ENCODE measurements around the gene ELMOD1.

Gene ELMOD1

DNA sequence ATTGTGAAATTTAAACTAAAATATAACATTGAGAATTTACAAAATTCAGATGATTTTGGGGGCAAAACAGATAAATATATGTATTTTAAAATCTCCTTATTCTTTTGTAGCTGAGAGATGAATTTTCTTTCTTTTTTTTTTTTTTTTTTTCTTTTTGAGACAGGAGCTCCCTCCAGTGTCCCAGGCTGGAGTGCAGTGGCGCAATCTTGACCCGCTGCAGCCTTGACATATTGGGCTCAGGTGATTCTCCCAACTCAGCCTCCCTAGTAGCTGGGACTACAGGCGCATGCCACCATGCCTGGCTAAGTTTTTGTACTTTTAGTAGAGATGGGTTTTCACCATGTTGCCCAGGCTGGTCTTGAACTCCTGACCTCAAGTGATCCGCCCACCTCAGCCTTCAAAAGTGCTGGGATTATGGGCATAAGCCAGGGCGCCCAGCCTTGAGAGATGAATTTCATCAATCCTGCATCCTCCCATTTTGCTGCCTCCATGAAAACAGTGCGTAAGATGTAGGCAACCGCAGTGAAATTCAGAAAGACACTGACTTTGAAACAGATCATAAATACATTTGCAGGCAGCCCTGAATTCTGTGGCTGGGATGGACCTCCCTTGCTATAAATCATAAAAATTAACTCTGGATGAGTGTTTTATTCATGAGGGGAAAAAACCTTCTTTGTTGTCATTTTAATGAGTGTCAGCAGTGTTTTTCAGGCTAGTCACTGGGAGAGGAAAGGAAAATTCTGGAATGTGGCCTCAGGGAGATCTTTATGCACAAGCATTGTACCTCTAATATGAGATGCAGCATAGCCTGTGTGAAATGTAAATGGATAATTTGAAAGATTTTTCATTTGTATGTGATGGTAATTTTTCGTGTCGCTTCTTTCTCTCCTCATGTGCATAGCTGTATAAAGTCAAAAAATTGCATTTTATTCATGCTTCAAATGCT is 14.4 kb downstream of the ELMOD1 start:
- H3K4me1 ChIP-seq = no peaks in the 10 kb centered on the region
- no peak overlapping the region for H3K4me2 ChIP-seq
- no peak for TF ChIP-seq Cebpa-rat (IDR thresholded peaks at IDR 0.05)
- no peak overlapping the region for H3K27ac ChIP-seq
- H4K20me1 ChIP-seq = no peaks in the 10 kb centered on the region
- H3K4me3 ChIP-seq = no peak overlapping the region
- no peaks in the 10 kb centered on the region for H3K27me3 ChIP-seq
- no peak overlapping the region for H3K9ac ChIP-seq
- no peaks in the 10 kb centered on the region for H3K9me3 ChIP-seq
- H3K36me3 ChIP-seq = no peaks in the 10 kb centered on the region

DNA sequence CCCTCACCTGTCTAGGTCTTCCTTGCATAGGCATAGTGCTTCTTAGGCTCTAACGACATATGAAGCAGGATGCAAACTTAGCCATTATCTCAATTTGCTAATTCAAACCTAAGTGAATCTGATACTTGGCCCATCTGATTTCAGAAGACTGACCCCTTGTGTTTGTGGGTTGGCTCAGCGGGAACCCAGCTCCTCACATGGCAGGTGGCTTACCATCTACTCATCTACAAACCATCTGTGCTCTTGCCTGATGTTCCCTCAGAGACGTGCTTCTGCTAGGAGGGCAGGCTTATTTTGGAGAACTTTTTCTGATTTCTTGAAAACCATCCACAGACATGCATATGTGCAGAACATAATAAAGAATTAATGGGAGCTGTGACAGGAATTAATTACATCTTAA is 15.2 kb downstream of the ELMOD1 start:
- H3K4me3 ChIP-seq = no peak overlapping the region
- no peaks in the 10 kb centered on the region for H4K20me1 ChIP-seq
- H3K36me3 ChIP-seq = no peaks in the 10 kb centered on the region
- H3K9me3 ChIP-seq = no peaks in the 10 kb centered on the region
- H3K27me3 ChIP-seq = no peaks in the 10 kb centered on the region
- no peak overlapping the region for H3K9ac ChIP-seq
- H3K27ac ChIP-seq = no peak overlapping the region
- TF ChIP-seq Cebpa-rat (IDR thresholded peaks at IDR 0.05) = no peak
- H3K4me1 ChIP-seq = no peaks in the 10 kb centered on the region
- H3K4me2 ChIP-seq = no peak overlapping the region

DNA sequence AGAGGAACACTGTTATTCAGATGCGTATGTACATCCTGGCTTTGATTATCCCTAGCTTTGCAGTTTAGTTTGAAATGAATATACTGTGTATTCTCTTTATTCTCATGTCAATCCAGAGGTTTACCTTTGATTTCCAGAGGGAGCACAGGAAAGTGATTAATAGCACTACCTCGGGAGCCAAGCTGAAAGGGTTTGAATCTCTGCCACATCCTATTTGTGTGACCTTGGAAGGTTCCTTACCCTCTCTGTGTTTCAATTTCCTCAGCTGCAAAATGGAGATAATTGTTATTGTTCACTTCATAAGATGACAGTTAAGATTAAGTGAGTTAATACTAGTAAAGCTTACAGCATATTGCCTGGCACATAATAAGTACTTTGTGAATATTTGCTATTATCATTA is 17.9 kb downstream of the ELMOD1 start:
- H3K36me3 ChIP-seq = no peaks in the 10 kb centered on the region
- no peak overlapping the region for H3K9ac ChIP-seq
- no peak overlapping the region for H3K27ac ChIP-seq
- no peak overlapping the region for H3K4me2 ChIP-seq
- no peaks in the 10 kb centered on the region for H4K20me1 ChIP-seq
- H3K27me3 ChIP-seq = no peaks in the 10 kb centered on the region
- H3K9me3 ChIP-seq = no peaks in the 10 kb centered on the region
- no peaks in the 10 kb centered on the region for H3K4me1 ChIP-seq
- no peak for TF ChIP-seq Cebpa-rat (IDR thresholded peaks at IDR 0.05)
- no peak overlapping the region for H3K4me3 ChIP-seq

DNA sequence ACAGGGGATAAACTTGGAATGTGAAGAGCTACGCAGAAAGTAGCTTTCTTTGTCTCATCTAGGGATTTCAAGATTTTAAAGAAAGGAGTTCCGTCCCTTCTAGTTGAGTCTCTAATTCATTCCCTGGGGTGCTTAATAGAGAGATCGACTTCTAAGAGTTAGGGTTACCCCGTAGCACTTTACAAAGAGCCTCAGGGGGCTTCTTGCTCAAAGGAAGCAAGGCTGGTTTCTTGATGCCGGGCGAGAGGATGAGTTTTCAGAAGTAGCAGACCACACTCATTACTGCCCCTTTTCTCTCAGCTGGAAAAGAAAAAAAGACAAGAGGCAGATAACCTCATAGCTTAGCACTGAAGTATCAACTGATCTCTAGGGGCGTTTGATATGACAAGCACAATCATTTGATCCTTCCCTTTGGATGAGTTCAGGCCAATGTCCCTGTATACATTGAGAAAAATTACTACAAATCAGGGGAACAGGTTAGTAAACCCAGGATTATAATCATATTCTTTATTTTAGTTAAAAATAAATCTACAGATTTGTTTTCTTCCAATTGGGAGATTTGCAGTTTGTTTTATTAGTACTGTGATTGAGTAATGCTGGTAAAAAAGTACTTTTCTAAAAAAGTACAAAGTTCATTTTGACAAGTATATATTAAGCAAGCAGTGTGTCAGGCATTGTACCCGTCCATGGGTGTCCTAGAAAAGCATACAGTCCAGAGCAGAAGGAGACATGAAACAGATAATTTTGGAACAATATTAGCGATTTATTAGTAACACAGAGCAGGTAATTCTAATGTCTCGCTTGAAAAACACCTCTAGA is 18.7 kb downstream of the ELMOD1 start:
- H3K36me3 ChIP-seq = no peaks in the 10 kb centered on the region
- no peak overlapping the region for H3K4me3 ChIP-seq
- H3K4me1 ChIP-seq = no peaks in the 10 kb centered on the region
- H3K27ac ChIP-seq = no peak overlapping the region
- H3K4me2 ChIP-seq = no peak overlapping the region
- H3K9me3 ChIP-seq = no peaks in the 10 kb centered on the region
- no peaks in the 10 kb centered on the region for H3K27me3 ChIP-seq
- H3K9ac ChIP-seq = no peak overlapping the region
- H4K20me1 ChIP-seq = no peaks in the 10 kb centered on the region
- TF ChIP-seq Cebpa-rat (IDR thresholded peaks at IDR 0.05) = no peak

DNA sequence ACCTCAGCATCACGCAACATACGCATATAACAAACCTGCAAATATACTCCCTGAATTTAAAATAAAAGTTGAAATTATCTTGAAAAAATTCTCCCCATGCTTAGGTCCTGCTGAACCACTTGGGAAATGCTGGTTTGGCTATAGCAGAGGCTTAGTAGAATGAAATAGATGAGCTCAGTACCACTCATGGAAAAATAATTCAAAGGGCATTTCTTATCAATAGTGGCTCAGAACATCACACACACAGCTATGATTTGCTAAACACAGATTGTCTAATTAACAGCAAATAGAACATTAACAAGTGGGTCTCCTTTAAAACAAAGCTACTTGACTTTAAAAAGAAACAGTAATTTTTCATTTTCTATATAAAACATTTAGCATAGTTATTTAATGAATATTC is 21.5 kb downstream of the ELMOD1 start:
- no peak for TF ChIP-seq Cebpa-rat (IDR thresholded peaks at IDR 0.05)

DNA sequence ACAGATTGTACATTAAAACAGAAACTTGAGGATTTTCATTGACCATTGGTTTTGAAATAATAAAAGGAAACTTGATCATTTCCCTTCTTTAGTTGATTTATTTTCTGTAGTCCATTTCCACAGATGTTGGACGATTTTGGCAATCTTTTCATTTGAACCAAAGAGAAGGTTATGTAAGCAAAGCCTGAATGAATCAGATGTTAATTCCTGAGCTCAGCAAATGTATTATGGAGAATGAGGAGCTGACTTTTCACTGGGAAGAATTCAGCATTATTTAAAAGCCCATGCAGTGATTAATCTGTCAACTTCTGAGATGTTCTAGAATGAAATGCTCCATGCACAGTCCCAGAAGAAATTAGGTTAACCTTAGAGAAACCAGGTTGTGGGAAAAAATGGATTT is 29.0 kb downstream of the ELMOD1 start:
- H3K4me3 ChIP-seq = no peak overlapping the region
- no peaks in the 10 kb centered on the region for H3K36me3 ChIP-seq
- no peak overlapping the region for H3K9ac ChIP-seq
- no peaks in the 10 kb centered on the region for H3K9me3 ChIP-seq
- H3K27ac ChIP-seq = no peak overlapping the region
- H3K4me1 ChIP-seq = no peaks in the 10 kb centered on the region
- H4K20me1 ChIP-seq = no peaks in the 10 kb centered on the region
- H3K4me2 ChIP-seq = no peak overlapping the region
- no peak for TF ChIP-seq Cebpa-rat (IDR thresholded peaks at IDR 0.05)
- no peaks in the 10 kb centered on the region for H3K27me3 ChIP-seq

More for the DNA sequence above, 21.5 kb downstream of the ELMOD1 start:
- H3K4me2 ChIP-seq = no peak overlapping the region
- H3K36me3 ChIP-seq = no peaks in the 10 kb centered on the region
- no peaks in the 10 kb centered on the region for H3K4me1 ChIP-seq
- H3K27me3 ChIP-seq = no peaks in the 10 kb centered on the region
- H3K9me3 ChIP-seq = no peaks in the 10 kb centered on the region
- no peaks in the 10 kb centered on the region for H4K20me1 ChIP-seq
- H3K9ac ChIP-seq = no peak overlapping the region
- no peak overlapping the region for H3K4me3 ChIP-seq
- H3K27ac ChIP-seq = no peak overlapping the region

DNA sequence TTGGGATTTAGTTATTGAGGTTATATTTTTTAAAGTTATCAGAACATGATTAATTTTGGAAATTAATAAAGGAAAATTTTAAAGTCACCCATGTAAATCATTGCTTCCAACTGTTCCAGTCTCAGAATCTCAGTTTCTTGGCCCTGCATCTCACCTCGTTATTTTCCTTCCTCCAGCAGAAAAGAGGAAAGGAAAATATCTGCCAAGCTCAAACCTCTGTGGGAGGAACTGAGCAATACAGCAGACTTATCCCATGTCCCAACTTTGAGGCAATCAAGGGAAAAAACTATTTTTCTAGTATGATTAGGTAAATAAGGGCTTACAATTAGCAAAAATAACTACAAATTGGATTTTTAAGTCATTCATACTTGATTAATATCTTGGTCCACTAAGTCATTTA is 30.1 kb downstream of the ELMOD1 start:
- Histone ChIP-seq H3K9me3 (no peaks in the 10 kb centered on the region), H3K4me1 (no peaks in the 10 kb centered on the region), H4K20me1 (no peaks in the 10 kb centered on the region), H3K4me2 (no peak overlapping the region), H3K9ac (no peak overlapping the region), H3K36me3 (no peaks in the 10 kb centered on the region), H3K27ac (no peak overlapping the region), H3K27me3 (no peaks in the 10 kb centered on the region), H3K4me3 (no peak overlapping the region)
- TF ChIP-seq Cebpa-rat (IDR thresholded peaks at IDR 0.05) = no peak

DNA sequence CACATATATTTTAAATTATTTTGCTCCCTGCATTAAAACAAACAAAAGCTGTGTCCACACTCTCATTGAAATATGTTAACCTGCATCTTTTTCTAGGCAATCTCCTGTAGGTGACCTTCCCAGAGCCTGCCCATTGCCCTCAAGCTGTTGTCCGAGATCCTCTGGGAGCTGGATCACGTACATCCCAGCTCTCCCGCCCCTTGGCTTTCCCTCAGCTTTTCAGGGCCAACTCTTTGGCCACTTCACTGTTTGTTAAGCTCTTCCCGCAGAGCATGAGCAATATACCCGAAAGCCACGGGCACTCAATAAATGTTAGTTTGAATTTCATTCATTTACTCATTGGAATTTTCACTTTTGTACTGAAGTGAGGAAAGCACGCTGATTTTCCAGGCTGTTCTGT is 32.2 kb downstream of the ELMOD1 start:
- H3K27me3 ChIP-seq = no peaks in the 10 kb centered on the region
- TF ChIP-seq Cebpa-rat (IDR thresholded peaks at IDR 0.05) = no peak

DNA sequence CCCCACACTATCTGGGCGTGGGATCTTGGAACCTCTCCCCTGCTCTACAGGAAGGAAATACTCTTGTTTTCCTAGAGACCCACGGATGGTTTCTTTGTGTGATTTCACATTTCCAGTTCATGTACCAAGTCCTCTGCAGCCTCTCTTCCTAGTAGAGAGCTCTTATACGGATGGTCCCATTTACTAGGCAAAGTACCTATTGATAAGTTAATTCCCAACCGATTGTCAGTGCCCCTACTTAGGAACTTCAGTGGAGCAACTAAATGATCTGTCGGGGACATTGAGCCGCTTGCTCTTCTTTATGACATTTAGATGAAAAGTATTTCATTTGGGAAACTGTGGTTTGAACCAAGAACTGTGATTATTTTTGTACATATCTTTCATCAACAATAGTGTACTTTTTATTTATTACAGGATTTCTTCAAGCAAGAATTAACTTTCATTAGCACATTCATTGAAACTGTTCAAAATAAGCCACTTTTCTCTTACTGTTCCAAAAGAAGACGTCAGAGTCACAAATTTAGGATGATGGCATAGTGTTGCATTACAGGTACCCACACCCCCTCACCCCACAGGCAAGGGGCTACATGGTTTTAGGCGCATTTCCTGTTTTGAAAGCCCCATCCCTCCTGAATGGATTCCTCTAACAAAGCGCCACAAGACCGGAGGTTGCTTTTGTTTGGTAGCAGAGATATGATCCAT is 34.2 kb downstream of the ELMOD1 start:
- H3K4me3 ChIP-seq = no peak overlapping the region
- no peak overlapping the region for H3K9ac ChIP-seq
- H3K4me1 ChIP-seq = no peaks in the 10 kb centered on the region
- H3K4me2 ChIP-seq = no peak overlapping the region
- H3K9me3 ChIP-seq = no peaks in the 10 kb centered on the region
- TF ChIP-seq Cebpa-rat (IDR thresholded peaks at IDR 0.05) = no peak
- no peaks in the 10 kb centered on the region for H4K20me1 ChIP-seq
- H3K27me3 ChIP-seq = no peaks in the 10 kb centered on the region
- H3K36me3 ChIP-seq = no peaks in the 10 kb centered on the region
- no peak overlapping the region for H3K27ac ChIP-seq

More for the DNA sequence above, 32.2 kb downstream of the ELMOD1 start:
- Histone ChIP-seq H3K9ac (no peak overlapping the region), H3K4me2 (no peak overlapping the region), H4K20me1 (no peaks in the 10 kb centered on the region), H3K4me1 (no peaks in the 10 kb centered on the region), H3K4me3 (no peak overlapping the region), H3K27ac (no peak overlapping the region), H3K36me3 (no peaks in the 10 kb centered on the region), H3K9me3 (no peaks in the 10 kb centered on the region)

DNA sequence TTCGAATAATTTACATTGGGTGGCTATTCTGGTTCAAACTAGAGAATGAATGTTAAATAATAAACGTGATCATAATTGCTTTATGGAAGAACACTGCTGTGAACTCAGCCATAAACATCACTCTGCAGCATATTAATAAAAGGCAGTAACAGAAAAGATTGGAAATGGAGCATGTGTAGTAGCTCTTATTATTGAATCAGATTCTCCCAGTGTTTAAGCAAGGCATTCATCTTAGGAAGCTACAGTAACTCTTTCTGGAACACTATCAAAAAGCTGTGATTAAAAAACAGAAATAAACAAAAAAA is 34.7 kb downstream of the ELMOD1 start:
- H3K4me1 ChIP-seq = no peaks in the 10 kb centered on the region
- TF ChIP-seq Cebpa-rat (IDR thresholded peaks at IDR 0.05) = no peak
- H3K4me3 ChIP-seq = no peak overlapping the region
- H3K36me3 ChIP-seq = no peaks in the 10 kb centered on the region
- no peaks in the 10 kb centered on the region for H3K27me3 ChIP-seq
- no peaks in the 10 kb centered on the region for H4K20me1 ChIP-seq
- no peak overlapping the region for H3K27ac ChIP-seq
- H3K9ac ChIP-seq = no peak overlapping the region
- no peak overlapping the region for H3K4me2 ChIP-seq
- no peaks in the 10 kb centered on the region for H3K9me3 ChIP-seq

All from BLaER1 (cell line).